Activated CD8-positive, alpha-beta memory T cell treated with anti-CD3 and anti-CD28 coated beads, Interleukin-2, amount 50 U/mL, for 1 hour (primary cell): ENCODE measurements around the gene PSME3IP1.

Experiments
- DNase-seq: peaks from one replicate; pipeline ENCODE4 v3.0.0-alpha.2; 2020; ENCODE audit errors: extremely low read depth

Gene PSME3IP1

DNA sequence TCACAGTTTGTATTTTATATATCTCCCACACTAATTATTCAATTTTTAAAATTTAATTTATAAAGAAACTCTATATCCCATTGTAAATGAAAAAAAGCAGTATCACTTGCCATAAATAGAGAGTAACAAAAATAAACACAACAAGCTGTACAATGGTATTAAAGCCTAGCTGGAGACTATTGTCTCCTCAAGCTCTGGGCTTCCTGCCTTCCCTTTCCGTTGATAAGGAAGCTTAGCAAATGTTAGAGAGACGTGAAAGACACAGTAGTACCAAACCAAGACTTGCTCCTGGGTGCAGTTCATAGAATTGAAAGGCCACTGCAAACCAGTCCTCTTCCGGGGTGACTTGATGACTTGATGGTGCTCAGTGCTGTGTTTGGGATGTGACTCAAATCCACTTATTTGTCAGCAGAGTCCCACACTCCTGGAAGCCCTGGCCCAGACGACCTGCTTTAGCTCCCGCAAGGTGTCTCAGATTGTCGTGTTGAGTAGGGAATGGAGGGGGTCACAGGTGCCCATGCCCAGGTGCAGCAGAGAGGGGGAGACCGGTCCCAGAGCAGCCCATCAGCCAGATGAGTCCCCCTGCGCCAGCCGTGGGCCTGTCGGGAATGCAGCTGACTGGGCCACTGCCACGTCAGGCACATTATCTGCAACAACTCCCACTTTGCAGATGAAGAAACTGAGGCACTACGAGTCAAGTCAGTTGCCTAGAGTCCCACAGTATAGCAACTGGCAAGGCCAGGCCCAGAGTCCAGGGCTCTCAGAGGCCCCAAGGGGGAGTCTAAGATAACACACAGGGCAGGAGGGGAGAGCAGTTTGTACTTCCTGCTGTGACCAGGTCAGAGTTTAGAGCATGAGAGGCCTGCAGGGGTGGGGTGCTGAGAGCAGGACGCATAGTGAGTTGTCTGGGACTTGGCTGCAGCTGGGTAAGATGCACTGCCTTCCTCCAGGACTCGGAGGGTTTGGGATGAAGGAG is 40.5 kb downstream of the PSME3IP1 start:
- DNase-seq = no peak

DNA sequence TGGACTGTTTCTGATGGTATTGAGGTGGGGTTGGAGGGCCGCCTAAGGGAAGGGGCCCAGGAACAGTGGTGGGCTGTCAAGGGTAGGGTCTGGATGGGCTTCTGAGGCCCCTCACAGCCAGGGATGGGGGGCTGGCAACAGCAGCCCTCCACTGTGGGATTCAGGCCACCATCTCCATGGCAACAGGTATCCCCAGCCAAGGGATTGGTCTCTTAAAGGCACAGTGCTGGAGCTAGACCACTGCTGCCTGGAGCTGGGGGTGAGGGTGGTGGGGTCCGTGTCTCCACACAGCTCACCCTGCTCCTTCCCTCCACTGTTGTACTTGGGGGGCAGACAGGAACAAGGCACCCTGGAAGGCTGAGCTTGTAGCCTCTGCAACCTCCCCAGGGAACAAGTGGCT is 41.8 kb downstream of the PSME3IP1 start:
- DNase-seq = no peak

DNA sequence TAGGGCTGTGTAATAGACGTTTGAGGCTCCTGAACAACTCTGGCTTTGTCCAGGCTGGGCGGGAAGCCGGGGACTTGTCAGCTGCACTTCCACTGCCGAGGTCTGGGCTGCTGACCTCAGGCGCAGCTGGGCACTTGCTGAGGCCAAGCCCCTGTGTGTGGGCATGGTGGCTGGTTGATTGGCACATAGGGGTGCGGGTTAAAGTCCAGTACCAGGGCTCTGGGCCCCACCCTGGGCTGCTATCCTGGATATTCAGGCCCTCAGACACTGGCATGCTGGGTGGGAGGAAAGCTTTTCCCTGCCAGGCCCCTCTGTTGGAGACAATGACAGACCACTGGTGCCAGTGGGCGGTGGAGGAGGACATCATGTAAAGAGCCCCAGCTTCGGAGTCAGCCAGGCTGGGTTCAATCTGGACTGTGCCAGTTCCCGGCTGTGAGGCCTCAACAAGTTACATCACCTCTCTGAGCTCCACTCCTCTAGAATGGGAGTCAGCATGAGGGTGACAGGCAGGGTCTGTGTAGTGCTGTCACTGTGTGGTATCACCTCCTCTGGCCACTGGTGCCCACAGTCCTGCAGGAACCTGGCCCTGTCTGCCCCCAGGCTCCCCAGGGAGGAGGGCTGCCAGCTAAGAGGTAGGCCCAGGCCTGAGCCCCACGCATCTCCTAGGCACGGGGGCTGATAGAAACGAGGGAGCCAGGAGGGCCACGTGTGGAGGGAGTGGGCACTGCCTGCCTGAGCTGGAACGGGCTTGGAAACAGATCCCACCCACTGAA is 42.5 kb downstream of the PSME3IP1 start:
- no peak for DNase-seq

DNA sequence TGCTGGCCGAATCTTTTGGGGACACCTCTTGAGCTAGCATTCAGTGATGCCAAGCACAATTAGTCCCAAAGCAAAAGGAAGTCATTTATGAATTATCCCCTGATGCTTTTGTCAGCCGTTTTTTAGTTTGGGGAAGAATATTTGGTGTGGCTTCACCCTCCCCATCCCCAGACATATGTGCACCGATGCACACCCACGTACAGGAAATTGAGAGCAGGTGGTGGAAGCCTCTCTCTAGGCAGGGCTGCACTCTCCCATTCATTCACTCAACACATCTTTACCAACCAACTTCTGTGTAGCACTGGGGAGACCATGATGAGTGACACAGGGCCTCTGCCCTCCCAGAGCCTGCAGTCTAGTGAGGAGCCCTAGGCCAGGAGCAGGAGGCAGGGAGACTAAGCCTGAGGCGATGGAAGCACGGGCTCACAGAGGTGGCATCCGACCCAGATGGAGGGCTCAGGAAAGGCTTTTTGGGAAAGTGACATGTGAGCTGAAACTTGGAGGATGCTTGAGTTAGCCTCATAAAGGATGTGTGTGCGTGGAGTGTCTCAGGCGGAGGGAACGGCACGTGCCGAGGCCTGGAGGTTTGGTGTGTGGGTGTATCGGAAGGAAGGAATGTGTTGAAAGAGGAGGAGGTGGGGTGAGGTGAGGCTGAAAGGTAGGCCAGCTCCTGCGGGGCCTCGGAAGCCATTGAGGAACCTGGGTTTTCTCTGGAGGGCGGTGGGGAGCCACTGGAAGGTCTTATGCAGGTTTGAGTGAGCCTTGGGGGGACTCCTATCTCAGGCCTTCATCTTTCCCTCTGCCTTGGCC is 43.8 kb downstream of the PSME3IP1 start:
- DNase-seq = no peak

DNA sequence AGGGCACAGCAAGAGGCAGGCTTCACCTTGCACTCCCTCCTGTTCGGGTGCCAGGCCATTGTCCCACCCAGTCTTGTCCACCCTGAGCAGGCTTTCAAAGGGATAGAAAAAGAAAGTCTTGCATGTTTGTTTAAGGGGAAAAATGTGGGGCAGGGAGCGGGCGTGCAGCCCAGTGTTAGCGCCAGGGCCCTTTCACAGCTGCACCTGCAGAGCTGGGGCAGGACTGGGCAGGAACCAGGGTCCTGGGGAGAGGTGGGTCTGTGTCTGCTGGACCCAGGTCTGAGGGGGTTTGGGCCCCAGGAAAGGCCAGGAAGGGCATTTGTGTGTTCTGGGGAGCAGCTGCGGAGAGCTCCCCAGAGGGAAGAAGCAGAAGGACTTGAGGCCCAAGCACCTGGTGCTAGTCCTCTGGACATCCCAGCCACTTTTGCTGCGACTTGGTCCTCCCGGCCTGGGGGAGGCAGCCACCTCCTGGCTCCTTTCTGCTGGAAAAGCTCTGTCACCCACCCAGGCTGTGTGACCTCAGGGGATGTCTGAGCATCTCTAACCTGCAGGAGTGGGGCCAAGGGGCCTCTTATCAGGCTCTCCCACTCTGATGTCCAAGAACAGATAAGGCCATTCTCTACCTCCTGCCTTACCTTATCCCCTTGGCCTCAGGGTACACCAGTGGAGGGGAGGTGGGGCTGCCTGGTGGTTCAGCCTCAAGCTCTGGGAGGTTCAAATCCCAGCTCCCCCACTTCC is 44.7 kb downstream of the PSME3IP1 start:
- no peak for DNase-seq

DNA sequence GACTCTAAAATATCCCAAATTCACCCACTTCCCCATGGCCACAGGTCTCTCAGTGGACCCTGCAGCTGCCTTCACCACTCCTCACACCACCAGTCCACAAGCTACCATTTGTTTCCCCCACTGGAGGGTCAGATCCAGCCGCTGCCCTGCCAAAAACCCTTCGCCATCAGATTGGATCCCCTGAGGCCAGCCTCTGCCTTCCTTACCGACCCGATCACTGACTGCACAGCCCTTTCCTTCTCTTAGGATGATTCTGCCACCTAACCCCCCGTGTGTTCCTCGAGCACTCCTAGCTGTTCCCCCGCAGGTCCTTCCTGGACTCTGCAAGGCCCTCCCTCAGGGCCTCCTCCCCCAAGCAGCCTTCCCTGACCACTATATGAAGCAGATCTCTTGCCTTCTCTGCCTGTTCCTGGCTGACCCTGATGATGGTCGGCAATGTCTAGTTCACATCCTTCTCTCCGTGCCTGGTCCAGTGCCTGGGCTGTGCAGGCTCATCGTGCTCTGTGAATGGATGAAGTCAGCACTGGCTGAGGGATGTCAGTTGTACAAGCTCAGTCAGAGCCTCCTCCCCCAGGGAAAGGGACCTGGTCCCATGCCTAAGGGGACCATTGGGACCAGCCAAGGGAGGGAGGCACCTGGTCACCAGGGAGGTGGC is 47.4 kb downstream of the PSME3IP1 start:
- no peak for DNase-seq

DNA sequence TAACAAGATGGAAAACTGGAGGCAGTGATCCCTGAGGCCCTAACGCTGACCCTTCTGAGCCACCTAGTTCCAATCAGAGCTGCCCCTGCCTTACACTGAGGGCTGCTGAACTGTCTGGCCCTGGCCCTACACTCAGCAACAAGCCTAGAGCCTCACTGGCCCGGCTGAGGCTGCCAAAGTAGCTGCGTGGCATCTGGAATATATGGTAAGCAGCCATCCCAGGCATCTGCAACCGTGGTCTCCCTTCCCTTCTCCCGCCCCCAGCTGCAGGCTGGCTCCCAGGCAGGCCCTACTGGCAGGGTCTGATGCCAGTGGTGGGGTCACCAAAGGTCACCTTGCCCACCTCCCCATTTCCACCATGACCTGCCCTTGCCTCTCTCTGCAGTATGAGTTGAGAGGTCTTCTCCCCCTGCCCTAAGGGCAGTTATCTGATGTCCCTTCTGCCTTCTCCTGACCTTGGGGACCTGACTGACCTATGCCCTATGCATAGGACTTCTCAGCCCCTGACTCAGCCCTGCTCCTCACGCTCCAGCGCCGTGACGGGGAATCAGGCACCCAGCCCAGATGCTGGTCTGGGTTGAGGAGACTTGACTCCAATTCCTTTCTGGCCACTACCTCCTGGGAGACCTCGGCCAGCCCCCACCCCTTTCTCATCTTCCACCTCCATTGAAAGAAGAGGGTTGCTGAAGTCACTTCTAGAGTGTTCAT is 48.1 kb downstream of the PSME3IP1 start:
- DNase-seq = no peak

DNA sequence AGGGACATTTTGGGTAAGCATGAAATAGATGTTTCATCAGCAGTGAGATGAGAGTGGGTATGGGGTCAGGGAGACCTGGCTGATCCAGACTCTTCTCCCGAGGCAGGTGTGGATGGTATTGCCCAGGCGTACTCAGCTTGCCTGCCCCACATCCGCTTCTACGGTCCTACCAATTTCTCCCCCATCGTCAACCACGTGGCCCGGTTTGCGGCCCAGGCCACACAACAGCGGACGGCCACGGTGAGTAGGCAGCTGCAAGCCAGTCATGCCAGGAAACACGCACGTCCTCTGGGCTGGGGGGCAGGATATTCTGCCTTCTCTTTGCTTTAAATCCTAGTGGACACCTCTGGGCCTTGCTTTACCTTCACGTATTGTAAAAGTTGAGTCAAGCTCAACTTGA is 48.8 kb downstream of the PSME3IP1 start:
- DNase-seq = no peak

DNA sequence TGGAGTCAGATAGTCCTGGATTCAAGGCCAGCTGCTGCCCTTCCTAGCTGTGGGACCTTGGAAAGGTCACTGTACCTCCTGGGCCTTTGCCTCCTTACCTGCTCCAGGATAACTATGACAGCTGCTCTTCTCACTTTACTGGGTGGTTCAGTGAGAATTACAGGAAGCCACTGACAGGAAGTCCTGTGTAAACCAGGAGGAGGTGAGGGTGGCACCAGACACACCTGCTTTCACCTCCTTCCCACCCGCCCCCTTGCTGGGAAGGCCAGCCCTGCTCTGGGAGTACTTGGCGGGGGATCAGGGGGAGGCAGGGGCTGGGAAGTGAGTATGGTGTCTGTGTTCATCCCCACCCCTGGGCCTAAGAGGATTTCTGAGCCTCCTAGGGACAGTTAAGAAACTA is 50.9 kb downstream of the PSME3IP1 start:
- DNase-seq = no peak

DNA sequence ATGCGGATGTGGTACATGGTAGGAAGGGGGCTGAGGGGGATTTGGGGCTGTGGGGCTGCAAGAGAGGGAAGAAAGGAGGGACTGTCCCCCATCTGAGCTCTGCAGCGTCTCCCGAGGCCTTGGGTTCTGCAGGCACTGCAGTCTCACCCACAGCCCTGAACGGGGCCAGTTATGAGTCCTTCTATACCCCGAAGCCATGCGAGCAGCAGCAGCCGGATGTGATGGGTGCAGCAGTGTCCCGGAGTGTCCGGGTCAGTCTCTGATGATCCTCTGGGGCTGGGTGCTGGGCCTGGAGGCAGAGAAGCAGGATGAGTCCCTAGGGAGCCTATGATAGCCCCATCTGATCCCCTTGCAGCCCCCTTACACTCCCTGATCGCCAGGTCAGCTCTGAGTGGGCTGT is 52.0 kb downstream of the PSME3IP1 start:
- no peak for DNase-seq

DNA sequence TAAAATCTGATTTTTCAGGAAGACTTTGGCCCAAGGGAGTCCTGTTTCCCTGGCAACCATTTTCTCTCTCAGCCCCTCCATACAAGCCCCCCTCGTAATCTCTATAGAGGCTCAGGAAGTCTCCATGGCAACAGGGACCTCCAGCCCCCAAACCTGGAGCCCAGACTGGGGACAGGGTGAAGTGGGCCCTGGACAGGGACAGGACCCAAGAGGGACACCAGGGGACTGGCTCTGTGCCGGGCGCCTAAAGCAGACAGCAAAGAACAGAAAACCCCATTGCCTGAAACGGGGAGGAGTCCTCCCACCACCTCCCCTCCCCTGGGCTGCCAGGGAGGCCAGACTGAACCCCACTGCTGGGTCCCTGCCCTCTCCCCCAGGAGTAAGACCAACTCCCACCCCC is 52.8 kb downstream of the PSME3IP1 start:
- DNase-seq = no peak

DNA sequence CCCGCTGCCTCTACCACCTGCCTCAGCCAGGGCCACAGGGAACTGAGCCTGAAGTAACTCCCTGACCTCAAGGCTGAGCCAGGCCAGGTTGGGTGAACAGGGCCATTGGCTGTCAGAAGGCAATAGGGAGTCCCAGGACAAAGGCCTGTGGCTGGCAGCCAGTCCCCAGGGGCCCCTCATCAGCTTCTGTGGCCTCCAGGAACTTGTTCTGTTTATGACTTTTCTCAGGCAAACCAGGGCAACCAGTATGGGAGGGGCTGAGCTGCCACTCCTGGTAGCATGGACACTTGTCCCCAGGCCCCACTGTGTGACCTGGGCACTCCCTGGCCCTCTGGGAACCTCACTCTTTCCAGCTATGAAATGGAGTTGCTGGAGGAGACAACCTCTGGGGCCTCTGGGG is 53.4 kb downstream of the PSME3IP1 start:
- no peak for DNase-seq

DNA sequence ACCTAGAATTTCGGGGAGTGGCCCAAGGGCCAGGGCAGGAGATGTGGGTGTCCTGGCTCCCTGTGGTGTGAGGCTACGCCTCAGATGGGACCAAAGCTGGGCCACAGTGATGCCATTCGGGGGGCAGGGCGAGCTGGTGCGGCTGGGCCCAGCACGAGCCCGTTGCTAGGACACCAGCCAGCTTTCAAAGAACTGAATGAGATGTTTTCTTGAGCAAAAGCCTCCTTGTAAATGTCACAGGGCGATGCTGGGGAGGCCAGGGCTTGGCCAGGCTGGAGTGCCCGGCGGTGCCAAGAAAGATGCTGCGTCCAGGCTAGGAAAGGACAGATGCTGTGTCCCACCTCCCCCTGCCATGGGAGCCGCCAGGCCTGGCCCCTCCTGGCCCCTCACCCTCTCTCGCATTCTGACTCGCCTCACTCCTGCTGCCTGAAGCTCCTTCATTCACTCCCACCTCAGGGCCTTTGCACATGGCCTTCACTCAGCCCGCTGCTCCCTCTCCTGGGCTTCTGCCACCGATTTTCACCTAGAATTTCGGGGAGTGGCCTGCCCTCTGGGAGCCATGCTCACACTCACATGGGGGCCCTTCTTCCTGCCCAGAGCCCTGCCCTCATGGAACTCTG is 54.4 kb downstream of the PSME3IP1 start:
- DNase-seq = no peak

DNA sequence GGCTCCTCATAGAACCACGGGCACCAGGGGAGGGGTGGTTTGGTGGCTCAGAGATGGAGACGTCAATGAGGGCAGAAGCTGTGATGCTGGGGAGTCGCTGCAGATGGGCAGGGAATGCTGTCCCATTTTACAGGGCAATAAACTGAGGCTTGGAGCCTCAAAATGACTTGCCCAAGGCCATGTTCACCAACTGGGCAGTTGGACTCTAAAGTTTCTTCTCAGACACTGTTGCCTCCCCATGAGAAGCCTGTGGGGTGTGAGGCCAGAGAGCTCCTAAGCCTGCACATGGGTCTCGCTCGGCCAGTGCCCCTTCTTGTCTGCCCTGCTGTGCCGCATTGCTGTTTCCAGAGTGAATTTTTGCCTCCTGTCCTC is 54.9 kb downstream of the PSME3IP1 start:
- no peak for DNase-seq

DNA sequence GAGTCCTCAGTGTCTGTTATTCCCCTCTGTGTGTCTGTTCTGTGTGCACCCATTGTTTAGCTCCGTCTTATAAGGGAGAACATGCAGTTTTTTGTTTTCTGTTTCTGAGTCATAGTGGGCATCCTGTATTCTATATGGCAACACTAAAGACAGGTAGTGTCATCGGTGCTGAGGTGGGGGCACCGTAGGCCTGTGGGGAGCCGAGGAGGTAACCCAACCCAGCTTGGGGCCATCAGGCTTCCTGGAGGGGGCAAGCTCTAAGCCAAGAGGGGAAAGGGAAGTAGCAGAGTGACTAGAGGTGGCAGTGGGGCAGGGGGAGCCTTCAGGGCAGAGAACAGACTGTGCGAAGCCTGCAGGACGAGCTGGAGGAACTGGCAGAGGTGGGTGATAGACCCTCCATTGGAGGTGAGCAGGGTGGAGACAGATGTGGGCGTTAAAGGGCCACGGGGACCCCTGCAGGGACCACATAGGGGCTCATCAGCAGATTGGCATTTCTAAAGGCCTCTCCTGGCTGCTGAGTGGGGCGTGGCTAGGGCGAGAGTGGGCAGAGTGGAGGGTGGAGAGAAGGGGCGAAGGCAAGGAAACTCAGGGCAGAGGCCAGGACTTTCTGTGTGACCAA is 57.0 kb downstream of the PSME3IP1 start:
- DNase-seq = peak; percentile 21

DNA sequence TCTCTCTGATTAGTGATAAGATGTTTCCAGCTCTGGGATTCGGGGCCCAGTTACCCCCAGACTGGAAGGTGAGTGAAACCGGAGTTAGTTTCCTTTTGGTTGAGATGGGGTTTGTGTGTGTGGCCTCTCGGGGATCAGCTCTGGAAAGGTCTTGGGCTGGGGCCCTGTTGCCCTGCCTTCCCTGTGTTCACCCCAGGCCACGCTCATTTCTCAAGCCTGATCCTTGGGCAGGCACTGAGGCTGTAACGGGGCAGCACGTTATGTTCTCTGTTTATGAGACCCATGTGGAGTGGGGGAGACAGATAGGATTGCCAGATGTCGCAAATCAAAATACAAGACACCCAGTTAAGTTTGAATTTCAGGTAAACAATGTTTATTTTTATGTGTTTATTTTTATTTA is 58.0 kb downstream of the PSME3IP1 start:
- DNase-seq = no peak

DNA sequence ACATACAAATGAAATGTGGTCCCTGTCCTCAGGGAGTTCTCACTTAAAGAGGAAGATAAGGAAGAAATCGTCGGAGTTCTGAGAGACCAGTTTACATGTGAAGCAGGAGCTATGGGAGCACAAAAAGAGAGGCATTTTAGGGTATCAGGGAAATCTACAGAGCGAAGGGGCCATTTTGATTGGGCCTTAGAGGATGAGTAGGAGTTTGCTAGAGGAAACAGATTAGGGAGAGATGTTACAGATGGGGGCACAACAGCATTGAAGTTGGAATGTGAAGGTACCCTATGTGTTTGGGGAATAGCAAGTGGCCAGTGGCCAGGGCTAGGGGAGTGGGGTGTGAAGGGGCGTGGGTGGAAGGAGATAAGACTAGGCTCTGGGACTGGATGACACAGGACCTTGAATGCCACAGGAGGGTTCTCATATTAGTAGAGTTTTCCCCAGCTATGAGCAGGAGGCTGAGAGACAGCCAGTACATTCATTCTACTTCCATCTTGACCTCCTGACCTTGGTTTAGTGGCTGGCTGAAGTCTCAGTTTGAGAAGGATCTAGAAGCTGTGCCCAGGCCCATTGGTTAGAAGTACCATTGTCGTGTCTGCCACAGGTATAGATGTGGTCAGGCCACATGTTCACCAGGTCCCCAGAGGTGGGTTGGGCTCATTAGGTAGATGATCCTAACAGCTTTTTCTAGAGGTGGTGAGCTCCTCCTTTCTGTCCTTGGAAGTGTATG is 58.6 kb downstream of the PSME3IP1 start:
- DNase-seq = no peak

DNA sequence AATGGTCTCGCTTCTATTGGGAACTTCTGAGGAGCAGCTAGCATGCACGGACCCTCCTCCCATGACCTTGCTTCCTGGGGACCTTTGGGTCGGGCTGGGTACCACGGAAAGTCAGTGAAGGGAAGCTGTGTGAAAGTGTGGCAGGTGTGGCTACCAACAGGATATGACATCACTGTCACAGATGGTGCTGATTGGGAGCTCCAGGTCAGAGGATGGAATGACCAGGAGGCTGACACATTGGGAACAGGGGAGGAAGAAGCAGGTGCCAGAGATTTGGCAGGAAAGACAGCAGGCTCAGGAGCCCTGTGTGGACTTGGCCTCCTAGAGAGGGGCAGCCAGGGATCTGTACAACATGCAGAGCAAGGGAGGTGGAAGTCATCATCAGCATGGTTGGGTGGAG is 59.4 kb downstream of the PSME3IP1 start:
- DNase-seq = no peak

DNA sequence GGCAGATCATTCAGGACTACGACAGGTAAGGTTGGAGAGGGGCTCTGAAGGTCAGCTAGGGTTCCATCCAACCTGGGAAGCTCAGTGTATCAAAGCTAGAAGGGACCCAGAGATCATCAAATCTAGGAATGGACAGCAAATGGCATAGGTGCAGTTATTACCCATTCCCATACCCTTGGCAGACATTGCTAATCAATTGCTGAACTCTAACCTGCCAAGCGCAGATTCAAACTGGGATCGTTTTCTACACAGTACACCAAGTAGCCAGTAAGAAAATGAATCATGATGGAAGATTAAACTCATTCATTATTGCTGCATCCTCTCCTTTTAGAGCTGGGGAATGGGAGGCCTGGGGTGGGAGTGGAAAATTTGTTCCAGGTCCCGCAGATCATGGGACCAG is 59.9 kb downstream of the PSME3IP1 start:
- DNase-seq = no peak
